GM12801 (cell line): ENCODE measurements around the gene LSM7.

Experiments
- CTCF ChIP-seq: IDR thresholded peaks from one replicate; pipeline ENCODE4 v1.5.1; 2011; ENCODE audit warnings: control low read depth; ENCODE audit not compliant: insufficient read length; ENCODE audit errors: extremely low read depth

LSM7 gene

GRCh38 chr19:2315818-2316353 is 12.5 kb downstream of the LSM7 start:
- no peak for TF ChIP-seq CTCF

- no peak for TF ChIP-seq CTCF
Observed at GRCh38 chr19:2315121-2315817, 13.1 kb downstream of the LSM7 start.

GRCh38 chr19:2312820-2313501 is 15.4 kb downstream of the LSM7 start:
- no peak for TF ChIP-seq CTCF

- TF ChIP-seq CTCF, result no peak
Observed at GRCh38 chr19:2311093-2311492, 17.3 kb downstream of the LSM7 start.

GRCh38 chr19:2309734-2310362 is 18.5 kb downstream of the LSM7 start:
- TF ChIP-seq CTCF, result no peak

- TF ChIP-seq CTCF, result no peak
Observed at GRCh38 chr19:2308114-2308556, 20.3 kb downstream of the LSM7 start, which contains the start of gene LINGO3. TSS of gene LINGO3 (minus strand) at chr19:2308154. CDS start at chr19:2291776, 16,378 bp downstream.

- TF ChIP-seq CTCF, result no peak
Observed at GRCh38 chr19:2307518-2308012, 20.8 kb downstream of the LSM7 start.
